PC-9 (cell line): ENCODE measurements around the gene PHB1.
"Not testable (repeated sequence)": the region's sequence is repeated elsewhere in the genome, so short reads cannot be mapped to it uniquely, and the experiment has no call there.

Experiments
- CTCF ChIP-seq: fragments of 200-600 bp; sonication (generic); conservative IDR thresholded peaks from 2 replicates; pipeline ENCODE4 v1.6.1; 2017; ENCODE audit warnings: mixed run types, antibody characterized with exemption, mild to moderate bottlenecking, moderate library complexity
- EZH2 ChIP-seq: fragments of 200-600 bp; sonication (generic); IDR thresholded peaks from 2 replicates; pipeline ENCODE4 v1.8.0; 2017; ENCODE audit warnings: antibody characterized with exemption, low read depth

- TF ChIP-seq CTCF, EZH2: not testable (repeated sequence)
Observed at GRCh38 chr17:49424276-49425003, 9.8 kb upstream of the PHB1 start.
